ENCODE data around the gene BARX1.

The BARX1 gene

DNA sequence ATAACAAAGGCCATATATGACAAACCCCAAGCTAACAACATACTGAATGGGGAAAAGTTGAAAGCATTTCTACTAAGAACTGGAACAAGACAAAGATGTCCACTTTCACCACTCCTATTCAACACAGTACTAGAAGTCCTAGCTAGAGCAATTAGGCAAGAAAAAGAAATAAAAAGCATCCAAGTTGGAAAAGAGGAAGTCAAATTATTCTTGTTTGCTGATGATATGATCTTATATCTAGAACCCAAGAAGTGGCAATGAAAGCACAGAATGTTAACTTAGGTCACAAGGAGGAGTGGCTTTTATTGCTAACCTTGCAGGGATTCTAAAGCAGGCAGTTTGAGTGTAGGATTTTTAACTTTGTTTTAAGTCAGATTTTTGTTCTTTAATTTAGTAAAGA lies 35.3 kb upstream of the BARX1 start:
- Histone ChIP-seq H3K36me3 (replicated peaks; ENCODE audit: low read depth, low read length) (no peaks in the 10 kb centered on the region), H3K27me3 (ENCODE audit: low read depth, low read length) (no peaks in the 10 kb centered on the region), H3K4me3 (ENCODE audit: low read length) (no peak overlapping the region), H3K79me2 (ENCODE audit: low read length) (no peaks in the 10 kb centered on the region), H3K9me3 (ENCODE audit: insufficient read depth, low read length) (peaks cover 7% of the 10 kb centered on the region; the same call in 1 of the 2 replicates), H3K9ac (ENCODE audit: low read length) (no peak overlapping the region), H4K20me1 (ENCODE audit: insufficient read depth, low read length) (no peaks in the 10 kb centered on the region), H3K4me1 (ENCODE audit: low read length) (no peaks in the 10 kb centered on the region), H3K27ac (ENCODE audit: low read length) (no peak overlapping the region), H2AFZ (ENCODE audit: low read depth, low read length) (no peak overlapping the region), H3K4me2 (ENCODE audit: low read length) (no peak overlapping the region)
- TF ChIP-seq CTCF (IDR thresholded peaks at IDR 0.05; ENCODE audit: low read depth, low read length) (no peak), EZH2phosphoT487 (IDR thresholded peaks at IDR 0.05; ENCODE audit: low read depth) (no peak)

DNA sequence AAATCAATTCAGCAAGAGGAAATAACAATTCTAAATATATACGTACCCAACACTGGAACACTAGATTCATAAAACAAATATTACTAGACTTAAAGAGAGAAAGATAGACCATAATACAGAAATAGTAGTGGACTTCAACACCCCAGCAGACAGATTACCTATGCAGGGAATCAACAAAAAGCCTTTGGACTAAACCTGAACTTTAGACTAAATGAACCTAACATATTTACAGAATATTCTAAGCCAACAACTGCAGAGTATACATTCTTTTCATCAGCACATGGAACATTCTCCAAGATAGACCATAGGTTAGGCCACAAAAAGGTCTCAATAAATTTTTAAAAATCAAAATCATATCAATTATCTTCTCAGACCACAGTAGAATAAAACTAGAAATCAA lies 32.9 kb upstream of the BARX1 start:
- Histone ChIP-seq H3K36me3 (replicated peaks; ENCODE audit: low read depth, low read length) (no peaks in the 10 kb centered on the region), H3K27ac (ENCODE audit: low read length) (no peak overlapping the region), H3K4me1 (ENCODE audit: low read length) (no peaks in the 10 kb centered on the region), H3K4me3 (ENCODE audit: low read length) (no peak overlapping the region), H3K27me3 (ENCODE audit: low read depth, low read length) (no peaks in the 10 kb centered on the region), H4K20me1 (ENCODE audit: insufficient read depth, low read length) (no peaks in the 10 kb centered on the region), H3K9ac (ENCODE audit: low read length) (no peak overlapping the region), H3K79me2 (ENCODE audit: low read length) (no peaks in the 10 kb centered on the region), H3K9me3 (ENCODE audit: insufficient read depth, low read length) (peaks cover 7% of the 10 kb centered on the region; the same call in 1 of the 2 replicates), H3K4me2 (ENCODE audit: low read length) (no peak overlapping the region), H2AFZ (ENCODE audit: low read depth, low read length) (no peak overlapping the region)
- TF ChIP-seq EZH2phosphoT487 (IDR thresholded peaks at IDR 0.05; ENCODE audit: low read depth), result no peak
- no peak for TF ChIP-seq CTCF (IDR thresholded peaks at IDR 0.05; ENCODE audit: low read depth, low read length)

- Histone ChIP-seq H3K9ac (ENCODE audit: low read length) (no peak overlapping the region), H3K4me2 (ENCODE audit: low read length) (no peak overlapping the region), H2AFZ (ENCODE audit: low read depth, low read length) (no peak overlapping the region), H3K36me3 (replicated peaks; ENCODE audit: low read depth, low read length) (no peaks in the 10 kb centered on the region), H3K27me3 (ENCODE audit: low read depth, low read length) (peaks cover 4% of the 10 kb centered on the region; the same call in 1 of the 2 replicates), H3K4me1 (ENCODE audit: low read length) (no peaks in the 10 kb centered on the region), H3K4me3 (ENCODE audit: low read length) (no peak overlapping the region), H3K79me2 (ENCODE audit: low read length) (no peaks in the 10 kb centered on the region), H3K27ac (ENCODE audit: low read length) (no peak overlapping the region), H3K9me3 (ENCODE audit: insufficient read depth, low read length) (peaks cover 7% of the 10 kb centered on the region; the same call in 1 of the 2 replicates), H4K20me1 (ENCODE audit: insufficient read depth, low read length) (no peaks in the 10 kb centered on the region)
- TF ChIP-seq EZH2phosphoT487 (IDR thresholded peaks at IDR 0.05; ENCODE audit: low read depth), result no peak
- TF ChIP-seq CTCF (IDR thresholded peaks at IDR 0.05; ENCODE audit: low read depth, low read length), result no peak
These were observed 29.7 kb upstream of the BARX1 start for GRCh38 chr9:93984860-93985259.

- no peaks in the 10 kb centered on the region for H4K20me1 ChIP-seq (ENCODE audit: insufficient read depth, low read length)
- no peak for TF ChIP-seq EZH2phosphoT487 (IDR thresholded peaks at IDR 0.05; ENCODE audit: low read depth)
- no peak for TF ChIP-seq CTCF (IDR thresholded peaks at IDR 0.05; ENCODE audit: low read depth, low read length)
- H3K4me3 ChIP-seq (ENCODE audit: low read length), result no peak overlapping the region
- no peak overlapping the region for H3K27ac ChIP-seq (ENCODE audit: low read length)
- no peaks in the 10 kb centered on the region for H3K79me2 ChIP-seq (ENCODE audit: low read length)
- H2AFZ ChIP-seq (ENCODE audit: low read depth, low read length), result no peak overlapping the region
- no peak overlapping the region for H3K4me2 ChIP-seq (ENCODE audit: low read length)
- peaks cover 7% of the 10 kb centered on the region; the same call in 1 of the 2 replicates for H3K9me3 ChIP-seq (ENCODE audit: insufficient read depth, low read length)
- peaks cover 4% of the 10 kb centered on the region; the same call in 1 of the 2 replicates for H3K27me3 ChIP-seq (ENCODE audit: low read depth, low read length)
- H3K4me1 ChIP-seq (ENCODE audit: low read length), result no peaks in the 10 kb centered on the region
- no peaks in the 10 kb centered on the region for H3K36me3 ChIP-seq (replicated peaks; ENCODE audit: low read depth, low read length)
- H3K9ac ChIP-seq (ENCODE audit: low read length), result no peak overlapping the region
These were observed 28.7 kb upstream of the BARX1 start for GRCh38 chr9:93983875-93984274.

Data from OCI-LY3 (cell line).